DMS153 treated with DMSO at 0.1 percent for 48 hours (cell line): ENCODE results near the gene SYT13.

ENCODE experiments used
- DNase-seq: peaks from one replicate; lab custom pipeline; 2025; ENCODE audit not compliant: unreplicated experiment; lab: John Stamatoyannopoulos, UW

SYT13 gene, protein sequence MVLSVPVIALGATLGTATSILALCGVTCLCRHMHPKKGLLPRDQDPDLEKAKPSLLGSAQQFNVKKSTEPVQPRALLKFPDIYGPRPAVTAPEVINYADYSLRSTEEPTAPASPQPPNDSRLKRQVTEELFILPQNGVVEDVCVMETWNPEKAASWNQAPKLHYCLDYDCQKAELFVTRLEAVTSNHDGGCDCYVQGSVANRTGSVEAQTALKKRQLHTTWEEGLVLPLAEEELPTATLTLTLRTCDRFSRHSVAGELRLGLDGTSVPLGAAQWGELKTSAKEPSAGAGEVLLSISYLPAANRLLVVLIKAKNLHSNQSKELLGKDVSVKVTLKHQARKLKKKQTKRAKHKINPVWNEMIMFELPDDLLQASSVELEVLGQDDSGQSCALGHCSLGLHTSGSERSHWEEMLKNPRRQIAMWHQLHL

DNA sequence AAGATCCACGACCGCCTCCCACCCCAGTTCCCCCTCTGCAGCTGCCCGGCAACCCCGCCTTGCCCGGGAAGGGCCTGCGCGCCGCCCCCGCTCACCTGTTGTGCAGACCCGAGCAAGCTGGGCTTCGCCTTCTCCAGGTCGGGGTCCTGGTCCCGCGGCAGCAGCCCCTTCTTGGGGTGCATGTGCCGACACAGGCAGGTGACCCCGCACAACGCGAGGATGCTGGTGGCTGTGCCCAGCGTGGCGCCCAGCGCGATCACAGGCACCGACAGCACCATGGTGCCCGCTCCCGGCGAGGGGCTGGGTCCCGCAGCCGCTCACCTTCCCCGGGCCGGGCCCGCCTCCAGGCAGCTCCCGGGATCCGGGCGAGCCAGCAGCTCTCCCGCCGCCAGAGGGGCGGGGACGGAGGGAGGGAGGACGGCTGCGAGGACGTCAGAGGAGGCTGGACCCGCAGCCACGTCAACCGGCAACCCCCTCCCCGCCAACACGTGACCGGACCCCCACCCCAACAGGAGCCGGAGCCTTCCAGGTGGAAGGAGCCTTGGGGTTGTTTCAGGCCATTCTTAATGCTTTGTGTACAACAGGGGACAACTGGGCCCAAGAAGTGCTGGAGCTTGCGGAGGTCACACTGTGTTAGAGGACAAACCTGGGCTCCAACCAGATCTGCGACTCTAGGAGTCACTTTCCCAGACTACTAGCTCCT lies at the start of gene SYT13:
Gene SYT13 (minus strand): TSS at position 412 of the 703 bp plus-strand sequence. CDS start 134 bp downstream, at position 278.
- peak; percentile 54 for DNase-seq

DNA sequence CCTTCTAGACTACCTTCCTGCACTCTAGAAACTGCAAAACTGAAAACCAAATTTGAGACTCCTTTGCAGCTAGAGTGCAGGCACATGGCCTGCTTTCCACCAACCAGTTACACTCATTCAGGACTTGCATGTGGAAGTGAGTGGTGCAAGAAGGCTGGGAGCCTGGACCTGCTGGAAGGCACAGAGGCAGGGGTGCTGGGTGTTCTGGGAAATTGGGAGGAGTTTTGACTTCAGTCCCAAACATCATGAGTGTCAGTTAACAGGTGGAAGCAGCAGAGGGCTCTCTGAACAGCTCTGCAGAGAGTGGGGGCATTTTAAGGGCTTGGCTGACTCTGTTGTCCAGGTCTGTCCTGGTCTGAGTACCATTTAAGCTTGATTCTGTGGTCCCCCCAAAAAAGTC lies 49.3 kb upstream of the SYT13 start:
- peak; percentile 6 for DNase-seq

DNA sequence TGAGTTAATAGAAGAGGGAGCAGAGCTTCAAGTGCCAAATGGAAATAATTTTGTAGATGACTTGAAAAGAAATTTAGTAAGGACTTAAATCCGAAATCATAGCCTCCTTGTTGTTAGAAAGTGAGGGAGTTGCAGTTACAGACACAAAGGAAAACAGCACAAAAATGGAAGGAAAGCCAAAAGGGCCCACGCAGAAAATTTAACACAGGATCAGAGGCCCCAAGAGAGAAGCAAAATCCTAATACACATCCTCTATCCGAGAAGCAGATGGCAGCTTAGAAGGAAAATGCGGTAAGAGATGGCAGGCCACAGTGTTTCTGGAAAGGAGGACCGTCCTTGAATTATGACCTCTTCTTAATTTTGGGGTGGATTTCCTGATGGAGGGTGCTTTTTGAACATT lies 48.7 kb upstream of the SYT13 start:
- DNase-seq: no peak

DNA sequence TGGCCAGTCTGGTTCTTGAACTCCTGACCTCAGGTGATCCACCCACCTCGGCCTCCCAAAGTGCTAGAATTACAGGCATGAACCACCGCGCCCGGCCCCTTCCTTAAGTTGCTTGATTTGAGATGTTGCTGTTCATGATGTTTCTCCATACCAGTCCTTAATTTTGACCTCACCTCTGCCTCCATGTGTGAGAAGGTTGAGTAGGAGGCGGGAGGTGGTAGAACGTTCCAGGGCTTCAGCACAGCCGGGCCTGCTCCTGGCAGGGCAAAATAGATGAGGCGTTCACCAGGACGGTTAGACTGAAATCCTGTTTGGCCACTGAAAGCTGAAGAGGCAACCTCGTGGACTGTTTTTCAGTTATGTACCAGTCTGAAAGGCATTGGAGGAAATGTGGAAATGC lies 48.3 kb upstream of the SYT13 start:
- DNase-seq: no peak

DNA sequence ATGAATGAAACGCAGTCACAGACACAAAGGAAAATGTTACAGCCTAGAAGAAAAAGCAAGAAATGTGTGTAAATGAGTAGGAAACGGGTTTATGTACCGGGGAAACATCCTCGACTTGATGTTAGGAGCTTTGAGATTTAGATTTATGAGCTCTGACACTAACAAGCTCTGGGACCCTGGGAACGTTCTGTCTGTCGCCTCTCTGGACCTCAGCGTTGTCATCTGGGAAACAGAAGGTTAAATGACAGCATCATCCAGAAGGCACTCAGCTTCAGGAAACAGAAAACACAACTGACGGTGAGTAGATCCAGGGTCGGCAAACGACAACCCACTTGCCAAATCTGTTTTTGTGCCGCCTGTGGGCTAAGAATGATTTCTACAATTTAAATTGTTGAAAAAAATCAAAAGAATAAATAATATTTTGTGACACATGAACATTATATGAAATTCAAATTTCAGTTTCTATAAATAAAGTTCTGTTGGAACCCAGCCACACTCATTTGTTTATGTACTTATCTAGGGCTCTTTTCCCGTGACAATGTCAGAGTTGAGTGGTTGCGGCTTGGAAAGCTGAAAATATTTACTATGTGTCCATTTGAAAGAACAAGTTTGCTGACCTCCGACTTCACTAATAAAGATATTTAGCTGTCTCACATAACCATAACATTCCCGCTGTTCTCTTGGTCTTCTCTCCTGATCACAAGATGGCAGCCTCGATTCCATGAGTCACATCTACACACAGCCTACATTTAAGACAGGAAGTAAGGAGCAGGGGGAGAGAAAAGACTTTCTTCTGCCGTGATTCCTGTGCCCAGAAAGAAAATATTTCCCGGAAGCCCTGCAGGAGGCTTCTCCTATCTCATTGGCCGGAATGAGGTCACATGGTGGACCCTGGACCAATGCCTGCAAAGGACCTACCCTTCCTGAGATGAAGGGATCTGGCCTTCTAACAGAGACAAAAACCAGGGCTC lies 47.1 kb upstream of the SYT13 start:
- DNase-seq: peak; percentile 67

DNA sequence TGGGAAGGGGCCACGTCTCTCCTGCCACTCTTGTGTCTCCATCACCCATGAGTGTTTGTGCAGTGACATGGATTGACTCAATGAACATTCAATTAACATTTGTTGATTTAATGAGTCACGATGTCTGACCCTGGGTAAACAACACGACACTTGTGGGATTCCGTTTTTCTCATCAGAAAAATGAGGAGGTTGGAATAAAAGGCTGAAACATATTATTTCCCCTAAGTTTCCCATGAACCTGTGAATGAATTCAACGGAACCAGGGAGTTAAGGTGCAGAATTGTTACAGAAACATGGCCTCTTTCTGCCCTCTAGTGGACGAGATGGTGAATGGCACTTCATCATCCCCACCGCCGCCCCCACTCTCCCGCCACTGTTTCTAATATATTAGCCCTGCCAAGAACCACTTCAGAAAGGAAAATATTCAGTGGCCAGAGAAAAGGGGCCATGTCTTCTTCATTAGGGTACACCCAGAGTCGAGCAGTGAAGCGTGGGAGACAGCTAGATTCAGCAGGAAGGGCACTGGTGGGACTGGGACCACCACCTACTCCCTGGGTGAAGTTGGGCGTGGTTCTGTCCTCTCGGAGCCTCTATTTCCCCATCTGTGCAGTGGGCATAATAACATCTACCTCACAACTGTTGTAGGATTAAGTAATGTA lies 46.3 kb upstream of the SYT13 start:
- DNase-seq: peak; percentile 83

DNA sequence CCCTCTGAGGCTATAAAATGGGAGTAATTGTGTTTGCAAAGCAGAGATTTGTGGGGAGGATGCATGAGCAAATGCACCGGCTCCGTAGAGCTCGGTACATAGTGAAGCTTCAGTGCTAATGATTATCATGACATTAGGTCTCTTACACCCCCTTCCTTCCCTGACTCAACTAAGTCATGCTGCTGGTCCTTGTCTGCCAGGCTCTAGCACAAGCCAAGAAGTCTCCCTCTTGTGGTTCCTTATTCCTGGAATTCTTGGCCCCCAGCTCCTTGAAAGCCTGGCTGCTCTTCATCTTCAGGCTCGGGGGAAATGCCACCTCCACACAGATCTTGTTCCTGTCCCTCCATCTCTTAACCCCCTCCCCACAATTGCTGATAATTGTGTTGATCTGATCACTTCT lies 45.7 kb upstream of the SYT13 start:
- no peak for DNase-seq

DNA sequence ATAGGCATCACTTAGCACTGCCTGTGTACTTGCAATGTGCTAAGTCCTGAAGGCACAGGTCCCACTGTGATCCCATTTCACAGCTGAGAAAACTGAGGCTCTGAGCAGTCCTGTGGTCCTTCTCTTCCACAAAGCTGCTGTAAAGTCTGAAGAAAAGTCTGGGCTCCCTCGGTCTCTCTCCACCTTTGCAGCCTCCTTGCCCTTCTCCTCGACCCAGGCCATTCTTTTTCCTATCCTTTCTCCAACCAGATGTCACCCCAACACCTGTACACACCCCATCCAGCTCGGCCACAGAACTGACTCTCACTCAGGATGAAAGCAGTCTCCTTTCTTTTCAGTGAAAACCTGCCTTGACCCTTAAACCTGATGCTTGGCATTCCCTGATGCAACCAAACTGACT lies 42.6 kb upstream of the SYT13 start:
- no peak for DNase-seq

DNA sequence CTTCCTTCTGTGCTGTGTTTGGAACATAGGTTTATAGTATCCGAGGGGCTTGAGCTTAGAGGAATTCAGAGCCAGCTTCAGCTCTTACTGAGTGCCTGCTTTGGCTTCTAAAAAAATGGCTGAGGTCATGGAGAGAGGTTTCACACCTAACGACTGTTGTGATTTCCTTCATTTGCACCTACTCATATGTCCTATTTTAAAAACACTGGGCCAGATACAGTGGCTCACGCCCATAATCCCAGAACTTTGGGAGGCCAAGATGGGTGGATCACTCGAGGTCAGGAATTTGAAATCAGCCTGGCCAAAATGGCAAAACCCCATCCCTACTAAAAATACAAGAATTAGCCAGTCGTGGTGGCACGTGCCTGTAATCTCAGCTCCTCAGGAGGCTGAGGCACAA lies 38.3 kb upstream of the SYT13 start:
- DNase-seq: no peak

DNA sequence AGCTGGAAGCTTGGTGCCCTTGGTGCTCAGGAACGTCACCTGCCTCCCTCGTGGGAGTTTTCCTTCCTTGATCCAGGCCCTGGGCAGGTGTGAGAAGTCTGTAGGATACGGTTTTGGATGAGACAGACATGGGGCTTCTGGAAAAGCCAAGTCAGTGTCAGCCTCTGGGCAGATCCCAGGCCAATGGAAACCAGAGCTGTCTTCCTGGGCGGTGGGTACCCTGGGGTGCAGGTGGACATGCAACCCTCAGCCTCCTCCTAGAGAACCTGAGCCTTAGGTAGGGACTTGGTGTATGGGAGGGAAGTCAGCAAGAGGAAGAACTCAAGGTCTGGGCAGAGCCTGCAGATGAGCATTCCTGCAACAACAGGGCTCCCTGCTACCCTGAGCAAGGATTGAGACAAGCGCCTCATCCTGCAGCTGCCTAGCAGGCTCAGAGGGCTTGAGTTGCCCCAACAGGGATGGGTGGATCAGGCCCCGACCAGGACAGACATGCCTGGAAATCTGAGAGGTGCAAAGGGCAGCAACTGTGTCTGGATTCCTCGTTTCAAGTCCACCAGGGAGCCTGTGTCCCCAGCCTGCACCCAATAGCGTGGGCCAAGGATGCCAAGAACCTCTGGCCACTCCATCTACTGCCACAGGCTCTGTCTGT lies 37.6 kb upstream of the SYT13 start:
- DNase-seq: no peak

DNA sequence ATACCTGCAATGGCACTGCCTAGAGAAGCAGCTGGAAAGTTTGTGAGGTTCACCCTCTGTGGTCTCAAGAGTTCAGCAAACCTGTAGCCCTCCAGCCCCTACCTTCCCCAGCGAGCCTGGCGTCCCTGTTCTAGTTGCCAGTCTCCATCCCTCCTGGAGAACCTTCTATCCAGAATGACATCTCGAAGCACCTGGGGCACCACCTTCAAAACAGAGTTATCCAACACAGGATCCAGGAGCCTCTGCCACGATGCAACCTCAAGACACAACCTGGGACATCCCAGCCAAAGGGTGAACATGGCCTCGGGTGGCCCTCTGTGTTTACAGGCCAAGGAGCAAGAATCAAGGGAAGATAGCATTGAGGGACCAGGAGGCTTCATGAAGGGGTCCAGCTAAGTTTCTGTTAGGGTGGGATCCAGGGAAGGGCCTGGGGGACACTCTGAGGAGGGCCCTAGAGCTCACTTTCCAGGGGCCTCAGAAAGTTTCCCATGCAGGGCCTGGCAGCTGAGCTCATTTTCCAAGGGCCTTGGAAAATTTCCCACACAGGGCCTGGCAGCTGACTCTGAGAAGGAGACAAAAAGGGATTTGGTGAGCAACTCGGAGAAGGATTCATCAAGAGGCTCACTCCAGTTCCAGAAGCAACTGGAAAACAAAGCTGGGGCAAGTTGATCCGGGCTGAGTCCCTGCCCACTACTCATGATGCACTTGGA lies 36.9 kb upstream of the SYT13 start:
- no peak for DNase-seq

DNA sequence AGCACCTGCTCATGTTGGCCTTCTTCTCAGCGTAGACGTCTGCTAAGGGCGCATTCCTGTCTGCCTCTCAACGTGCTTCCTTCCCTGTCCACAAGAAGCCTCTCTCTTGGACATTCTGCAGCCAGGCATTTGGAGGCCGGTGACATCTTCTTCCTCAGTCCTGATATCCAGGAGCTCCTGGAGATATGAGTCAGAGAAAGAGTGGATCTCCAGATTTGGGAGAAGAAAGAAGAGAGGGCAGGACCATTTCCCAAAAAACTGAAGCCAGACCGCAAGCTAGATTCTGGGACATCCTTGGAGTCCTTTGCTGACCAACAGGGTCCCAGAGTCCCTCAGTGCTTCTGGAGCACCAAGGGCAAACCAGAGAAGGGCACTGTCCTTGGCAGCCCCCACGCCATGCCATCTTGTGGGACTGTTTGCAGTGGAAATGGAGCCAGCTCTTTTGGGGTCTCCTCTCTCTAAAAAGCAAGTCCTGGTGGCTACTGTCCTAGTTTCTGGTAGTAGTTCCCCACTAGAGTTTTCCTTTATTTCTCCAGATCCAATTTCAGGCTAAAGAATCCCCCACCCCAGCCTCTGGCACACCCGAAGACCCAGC lies 36.1 kb upstream of the SYT13 start:
- DNase-seq: no peak

DNA sequence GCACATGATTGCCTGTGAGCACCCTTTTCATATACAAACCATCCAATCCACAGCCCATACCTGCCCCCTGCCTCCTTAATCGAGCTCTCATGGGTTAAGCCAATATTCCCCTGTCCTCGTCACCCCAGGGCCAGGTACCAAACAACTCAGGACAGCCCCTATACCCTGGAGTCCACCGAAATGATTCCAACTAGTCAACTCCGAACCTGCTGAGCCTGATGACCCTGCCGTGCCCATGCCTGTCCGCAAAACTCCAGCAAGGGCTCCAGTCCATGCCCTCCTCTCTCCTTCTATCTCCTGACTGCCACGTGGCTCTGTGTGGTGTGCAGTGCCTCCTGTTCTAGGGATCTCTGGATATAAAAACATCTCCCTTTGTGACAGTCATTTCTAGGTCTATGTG lies 35.5 kb upstream of the SYT13 start:
- no peak for DNase-seq

DNA sequence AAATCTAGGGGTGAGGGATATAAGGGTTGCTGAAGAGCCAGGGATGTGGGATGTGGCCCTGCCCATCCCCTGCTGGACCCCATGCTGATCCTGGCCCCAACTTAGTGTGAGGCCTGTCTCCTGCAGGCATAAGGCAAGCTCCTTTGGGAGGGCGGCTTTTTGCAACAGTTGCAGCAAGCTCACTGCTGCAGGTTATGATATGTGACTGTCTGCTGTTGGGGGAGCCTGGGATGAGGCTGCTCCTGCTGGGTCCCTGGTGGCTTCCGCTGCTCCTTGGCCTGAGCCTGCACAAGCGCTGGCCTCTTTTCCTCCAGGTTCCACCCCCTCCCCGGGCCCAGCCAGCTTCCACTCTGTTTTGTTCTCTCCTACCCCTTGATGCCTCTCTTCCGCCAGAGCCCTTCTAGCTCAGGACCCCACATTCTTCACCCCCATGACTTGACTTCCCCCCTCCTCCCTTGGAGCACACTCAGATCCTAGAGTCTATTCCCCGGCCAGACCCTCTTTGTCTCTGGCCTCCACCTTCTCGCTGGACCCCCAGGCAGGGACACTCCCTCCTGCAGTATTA lies 35.0 kb upstream of the SYT13 start:
- no peak for DNase-seq

DNA sequence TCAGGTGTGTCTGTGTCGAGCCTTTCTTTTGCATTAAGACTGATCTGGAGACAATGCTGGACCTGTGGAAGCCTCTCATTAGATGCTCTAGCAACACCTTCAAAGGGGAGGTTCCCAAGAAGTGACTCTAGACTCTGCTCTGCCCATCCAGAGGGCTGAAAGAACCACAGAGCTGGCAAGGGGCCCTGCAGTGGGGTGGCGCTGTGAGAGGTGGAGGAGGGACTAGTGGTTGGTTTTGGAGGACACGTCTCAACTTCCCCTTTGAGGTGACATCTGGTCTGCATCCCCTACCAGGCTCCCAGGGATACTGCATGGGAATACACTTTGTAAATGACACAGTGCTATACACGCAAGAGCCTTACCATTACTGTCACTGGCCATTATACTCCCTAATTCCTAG lies 34.2 kb upstream of the SYT13 start:
- DNase-seq: no peak

DNA sequence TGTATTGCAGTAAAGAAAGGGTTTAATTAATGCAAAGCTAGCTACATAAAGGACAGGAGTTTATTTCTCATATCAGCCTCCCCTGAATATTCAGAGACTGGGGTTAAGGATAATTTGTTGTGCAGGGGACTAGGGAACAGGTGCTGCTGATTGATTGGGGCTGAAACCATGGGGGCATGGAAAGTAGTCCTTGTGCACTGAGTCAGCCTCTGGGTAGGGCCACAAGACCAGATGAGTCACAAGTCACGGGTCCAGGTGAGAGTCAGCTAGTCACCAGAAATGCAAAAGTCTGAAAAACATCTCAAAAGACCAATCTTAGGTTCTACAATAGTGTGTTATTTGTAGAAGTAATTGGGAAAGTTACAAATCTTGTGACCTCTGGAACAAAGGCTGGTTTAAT lies 32.9 kb upstream of the SYT13 start:
- DNase-seq: no peak

DNA sequence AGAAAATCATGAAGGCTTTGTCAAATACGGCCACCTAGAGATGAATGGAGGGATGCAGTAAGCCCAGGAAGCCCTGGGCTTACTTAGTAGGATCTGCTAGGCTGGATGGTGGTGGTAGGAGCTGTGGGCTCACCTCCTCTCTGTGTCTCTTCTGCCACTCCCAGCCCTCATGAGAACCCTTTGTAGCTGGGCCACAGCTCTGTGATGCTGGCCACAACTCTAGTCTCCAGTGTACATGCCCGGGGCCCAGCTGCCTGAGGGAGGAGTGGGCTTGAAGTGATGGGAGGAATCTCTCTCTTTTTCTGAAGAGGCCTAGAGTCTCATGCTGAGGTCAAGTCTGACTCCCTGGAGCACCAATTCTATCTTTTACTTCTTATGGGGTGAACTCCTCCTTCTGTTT lies 32.4 kb upstream of the SYT13 start:
- no peak for DNase-seq

DNA sequence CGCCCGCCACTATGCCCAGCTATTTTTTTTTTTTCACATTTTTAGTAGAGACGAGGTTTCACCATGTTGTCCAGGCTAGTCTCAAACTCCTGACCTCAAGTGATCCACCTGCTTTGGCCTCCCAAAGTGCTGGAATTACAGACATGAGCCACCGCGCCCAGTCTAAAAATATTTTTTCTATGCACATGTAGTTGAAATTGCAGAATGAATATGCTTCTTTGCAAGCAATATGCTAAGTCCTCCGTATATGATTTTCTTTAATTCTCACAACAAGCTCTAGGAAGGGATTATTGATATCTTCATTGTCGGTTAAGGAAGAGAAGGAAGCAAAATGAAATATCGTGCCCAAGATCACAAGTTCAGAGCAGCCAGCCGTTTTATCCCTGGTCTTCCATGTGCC lies 30.1 kb upstream of the SYT13 start:
- no peak for DNase-seq

DNA sequence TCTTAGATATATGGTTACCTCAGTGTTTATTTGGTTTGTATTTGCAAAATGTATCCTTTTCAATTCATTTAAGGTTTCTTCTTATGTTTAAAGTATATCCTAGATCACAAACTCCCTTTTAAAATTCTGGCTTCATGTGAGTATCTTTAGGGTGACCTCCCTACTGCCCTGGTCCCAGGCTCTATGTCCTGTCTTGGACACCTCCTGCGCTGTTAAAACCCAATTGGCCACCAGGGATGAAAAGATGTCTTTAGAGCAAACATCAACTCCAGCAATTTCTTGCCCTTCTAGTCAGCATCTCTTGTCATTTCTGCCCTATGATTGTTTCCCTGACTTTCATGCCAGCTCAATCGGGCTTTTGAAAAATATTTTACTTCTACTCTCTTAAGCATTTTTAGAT lies 28.8 kb upstream of the SYT13 start:
- no peak for DNase-seq
